Measurements from ENCODE around the gene CCDC88B. TPM values are rescaled to one million over a fixed set of nuclear protein-coding genes. Genes with fewer than 3 reads are reported as not detected.

The CCDC88B gene
- total and polyA plus RNA-seq, 9 of the 15 experiments (the other 6 are each of a cell fraction or from before 2014, with no cell fraction given) = 0.13 to 18.1 (median 7.9) TPM

GRCh38 chr11:64356498-64357411, 16.8 kb downstream of the CCDC88B start (continued):
- TF ChIP-seq RFX7 (CRISPR knock-in tag; IDR thresholded peaks at IDR 0.05) (no peak), NR0B1 (IDR thresholded peaks at IDR 0.05; ENCODE audit: partially characterized antibody) (no peak), ZNF133 (CRISPR knock-in tag; IDR thresholded peaks at IDR 0.05) (no peak), FOXO4 (CRISPR knock-in tag; IDR thresholded peaks at IDR 0.05) (no peak), PCBP1 (IDR thresholded peaks at IDR 0.05; ENCODE audit: low read depth, low read length, poor library complexity, severe bottlenecking) (no peak), ARID1B (IDR thresholded peaks at IDR 0.05) (peak; percentile 46; the same call in 1 of the 2 replicates), DIDO1 (tag; IDR thresholded peaks at IDR 0.05; ENCODE audit: low read depth) (no peak), HNRNPK (IDR thresholded peaks at IDR 0.05; ENCODE audit: low read depth, low read length, poor library complexity, severe bottlenecking) (no peak), FOXP1 (CRISPR knock-in tag; IDR thresholded peaks at IDR 0.05) (no peak), ATF1 (CRISPR knock-in tag; IDR thresholded peaks at IDR 0.05) (no peak), ATF1 (tag; IDR thresholded peaks at IDR 0.05) (peak; percentile 81), ZBTB33 (CRISPR knock-in tag; IDR thresholded peaks at IDR 0.05) (peak; percentile 32; the same call in 1 of the 2 replicates)
- TF ChIP-seq, protein P1, sequence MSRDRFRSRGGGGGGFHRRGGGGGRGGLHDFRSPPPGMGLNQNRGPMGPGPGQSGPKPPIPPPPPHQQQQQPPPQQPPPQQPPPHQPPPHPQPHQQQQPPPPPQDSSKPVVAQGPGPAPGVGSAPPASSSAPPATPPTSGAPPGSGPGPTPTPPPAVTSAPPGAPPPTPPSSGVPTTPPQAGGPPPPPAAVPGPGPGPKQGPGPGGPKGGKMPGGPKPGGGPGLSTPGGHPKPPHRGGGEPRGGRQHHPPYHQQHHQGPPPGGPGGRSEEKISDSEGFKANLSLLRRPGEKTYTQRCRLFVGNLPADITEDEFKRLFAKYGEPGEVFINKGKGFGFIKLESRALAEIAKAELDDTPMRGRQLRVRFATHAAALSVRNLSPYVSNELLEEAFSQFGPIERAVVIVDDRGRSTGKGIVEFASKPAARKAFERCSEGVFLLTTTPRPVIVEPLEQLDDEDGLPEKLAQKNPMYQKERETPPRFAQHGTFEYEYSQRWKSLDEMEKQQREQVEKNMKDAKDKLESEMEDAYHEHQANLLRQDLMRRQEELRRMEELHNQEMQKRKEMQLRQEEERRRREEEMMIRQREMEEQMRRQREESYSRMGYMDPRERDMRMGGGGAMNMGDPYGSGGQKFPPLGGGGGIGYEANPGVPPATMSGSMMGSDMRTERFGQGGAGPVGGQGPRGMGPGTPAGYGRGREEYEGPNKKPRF (IDR thresholded peaks at IDR 0.05; ENCODE audit: low read depth, low read length) = no peak
- TF ChIP-seq, protein P2, sequence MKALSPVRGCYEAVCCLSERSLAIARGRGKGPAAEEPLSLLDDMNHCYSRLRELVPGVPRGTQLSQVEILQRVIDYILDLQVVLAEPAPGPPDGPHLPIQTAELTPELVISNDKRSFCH (CRISPR knock-in tag; IDR thresholded peaks at IDR 0.05) = no peak
- TF ChIP-seq, protein P2 (tag; IDR thresholded peaks at IDR 0.05) = no peak
- TF ChIP-seq, protein P3, sequence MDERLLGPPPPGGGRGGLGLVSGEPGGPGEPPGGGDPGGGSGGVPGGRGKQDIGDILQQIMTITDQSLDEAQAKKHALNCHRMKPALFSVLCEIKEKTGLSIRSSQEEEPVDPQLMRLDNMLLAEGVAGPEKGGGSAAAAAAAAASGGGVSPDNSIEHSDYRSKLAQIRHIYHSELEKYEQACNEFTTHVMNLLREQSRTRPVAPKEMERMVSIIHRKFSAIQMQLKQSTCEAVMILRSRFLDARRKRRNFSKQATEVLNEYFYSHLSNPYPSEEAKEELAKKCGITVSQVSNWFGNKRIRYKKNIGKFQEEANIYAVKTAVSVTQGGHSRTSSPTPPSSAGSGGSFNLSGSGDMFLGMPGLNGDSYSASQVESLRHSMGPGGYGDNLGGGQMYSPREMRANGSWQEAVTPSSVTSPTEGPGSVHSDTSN (CRISPR knock-in tag; IDR thresholded peaks at IDR 0.05; ENCODE audit: low read depth) = no peak
- TF ChIP-seq, protein P3 (tag; conservative IDR thresholded peaks at IDR 0.05; ENCODE audit: low read depth) = no peak
